Dermis microvascular lymphatic vessel endothelial cell (primary cell): ENCODE measurements around the gene SLC9A9. TPM values are rescaled to one million over a fixed set of nuclear protein-coding genes. Genes with fewer than 3 reads are reported as not detected.
A peak's percentile ranks its signal among the peaks of the same experiment; 100 is the strongest.

Experiments
- DNase-seq, 2 donors: peaks; one replicate each; pipeline versions ENCODE4 v3.0.0 to v3.0.0-alpha.2; 2010; ENCODE audit warnings: low read depth in 2 of 2
- total RNA-seq: library from RNA; depleted of rRNA; stranded (reverse); fragments of >200 nt; gene quantifications from 2 replicates; pipeline ENCODE4 v1.2.1, GENCODE V29; 2014

SLC9A9 gene
- total RNA-seq, 1 donor from 2014 or later, result 3.9 TPM

GRCh38 chr3:143648708-143649107, 199.6 kb downstream of the SLC9A9 start:
- DNase-seq, result no peak

- no peak for DNase-seq
Observed at GRCh38 chr3:143648218-143648617, 200.1 kb downstream of the SLC9A9 start.

- DNase-seq, result peak; percentile 43 to 82
Observed at GRCh38 chr3:143644370-143645089, 203.7 kb downstream of the SLC9A9 start.

GRCh38 chr3:143643905-143644304, 204.4 kb downstream of the SLC9A9 start:
- DNase-seq, result no peak

- DNase-seq, result no peak
Observed at GRCh38 chr3:143640774-143641173, 207.5 kb downstream of the SLC9A9 start.

GRCh38 chr3:143637133-143637532, 211.1 kb downstream of the SLC9A9 start:
- no peak for DNase-seq

GRCh38 chr3:143634991-143635390, 213.3 kb downstream of the SLC9A9 start:
- DNase-seq, result no peak

GRCh38 chr3:143634427-143634826, 213.8 kb downstream of the SLC9A9 start:
- no peak for DNase-seq

GRCh38 chr3:143633816-143634215, 214.5 kb downstream of the SLC9A9 start:
- DNase-seq, result no peak

- no peak for DNase-seq
Observed at GRCh38 chr3:143629726-143630125, 218.5 kb downstream of the SLC9A9 start.

- no peak for DNase-seq
Observed at GRCh38 chr3:143628971-143629370, 219.3 kb downstream of the SLC9A9 start.

GRCh38 chr3:143627336-143627735, 220.9 kb downstream of the SLC9A9 start:
- DNase-seq, result no peak

GRCh38 chr3:143619231-143619630, 229.0 kb downstream of the SLC9A9 start:
- DNase-seq, result no peak

- DNase-seq, result no peak
Observed at GRCh38 chr3:143617050-143617449, 231.2 kb downstream of the SLC9A9 start.

GRCh38 chr3:143613226-143613625, 235.0 kb downstream of the SLC9A9 start:
- DNase-seq, result no peak

- no peak for DNase-seq
Observed at GRCh38 chr3:143612541-143612940, 235.7 kb downstream of the SLC9A9 start.

- DNase-seq, result peak in 1 of 2 donors; percentile 9
Observed at GRCh38 chr3:143608966-143609365, 239.3 kb downstream of the SLC9A9 start.

GRCh38 chr3:143605233-143605950, 242.9 kb downstream of the SLC9A9 start:
- DNase-seq, result no peak

GRCh38 chr3:143604402-143605185, 243.7 kb downstream of the SLC9A9 start:
- no peak for DNase-seq

GRCh38 chr3:143603774-143604173, 244.5 kb downstream of the SLC9A9 start:
- DNase-seq, result no peak

GRCh38 chr3:143601723-143602484, 246.4 kb downstream of the SLC9A9 start:
- peak in 1 of 2 donors; percentile 55 for DNase-seq
